GM03348 (cell line): ENCODE data around the gene CEP68.

Experiments
- DNase-seq: peaks from one replicate; pipeline ENCODE4 v3.0.0; 2012; ENCODE audit warnings: low spot score

Gene CEP68

GRCh38 chr2:65057054-65057375 lies 799 bp downstream of the CEP68 start:
- no peak for DNase-seq

GRCh38 chr2:65057391-65058052 lies 1.3 kb downstream of the CEP68 start:
- no peak for DNase-seq

GRCh38 chr2:65059071-65059470 lies 2.9 kb downstream of the CEP68 start:
- no peak for DNase-seq

GRCh38 chr2:65061146-65061909 lies 5.1 kb downstream of the CEP68 start:
- DNase-seq, result no peak

- no peak for DNase-seq
Measured at GRCh38 chr2:65061910-65062339, 5.7 kb downstream of the CEP68 start.

GRCh38 chr2:65062843-65063825 lies 6.9 kb downstream of the CEP68 start:
- peak; percentile 51 for DNase-seq

GRCh38 chr2:65064728-65065552 lies 8.7 kb downstream of the CEP68 start:
- peak; percentile 68 for DNase-seq

GRCh38 chr2:65067806-65068553 lies 11.8 kb downstream of the CEP68 start:
- DNase-seq, result no peak

- DNase-seq, result no peak
Measured at GRCh38 chr2:65069439-65069824, 13.2 kb downstream of the CEP68 start.

- DNase-seq, result peak; percentile 60
Measured at GRCh38 chr2:65070172-65070830, 14.1 kb downstream of the CEP68 start.

GRCh38 chr2:65070856-65071255 lies 14.6 kb downstream of the CEP68 start:
- DNase-seq, result no peak

GRCh38 chr2:65071499-65072180 lies 15.4 kb downstream of the CEP68 start:
- peak; percentile 34 for DNase-seq

- no peak for DNase-seq
Measured at GRCh38 chr2:65072181-65072970, 16.2 kb downstream of the CEP68 start.

GRCh38 chr2:65073879-65074565 lies 17.8 kb downstream of the CEP68 start:
- DNase-seq, result no peak

GRCh38 chr2:65075176-65075575 lies 19.0 kb downstream of the CEP68 start:
- DNase-seq, result no peak

GRCh38 chr2:65075605-65076344 lies 19.6 kb downstream of the CEP68 start:
- peak; percentile 21 for DNase-seq

- DNase-seq, result peak; percentile 44
Measured at GRCh38 chr2:65076345-65076710, 20.1 kb downstream of the CEP68 start.

GRCh38 chr2:65077898-65078297 lies 21.7 kb downstream of the CEP68 start:
- no peak for DNase-seq
